ENCODE measurements around the gene PTK6. TPM values are rescaled to one million over a fixed set of nuclear protein-coding genes. Genes with fewer than 3 reads are reported as not detected.
A peak's percentile ranks its signal among the peaks of the same experiment; 100 is the strongest.

PTK6 gene
- total and polyA plus RNA-seq, 2 of the 13 experiments (the other 11 are each of a cell fraction or from before 2014, with no cell fraction given): 0.08 TPM; not detected in 1

- TF ChIP-seq KDM2A (CRISPR knock-in tag; IDR thresholded peaks at IDR 0.05; ENCODE audit: borderline replicate concordance, low read depth) (peak; percentile 22), ZBTB20 (CRISPR knock-in tag; IDR thresholded peaks at IDR 0.05; ENCODE audit: borderline replicate concordance, low read depth) (no peak), ZNF614 (CRISPR knock-in tag; IDR thresholded peaks at IDR 0.05; ENCODE audit: borderline replicate concordance) (peak; percentile 47; the same call in 1 of the 2 replicates), ZHX2 (IDR thresholded peaks at IDR 0.05; ENCODE audit: low read depth) (peak; percentile 6; the same call in 1 of the 2 replicates), ZHX2 (CRISPR knock-in tag; IDR thresholded peaks at IDR 0.05; ENCODE audit: borderline replicate concordance) (no peak), ARID3A (IDR thresholded peaks at IDR 0.05; ENCODE audit: low read depth, low read length) (no peak), ZNF142 (CRISPR knock-in tag; IDR thresholded peaks at IDR 0.05) (no peak), ATF2 (CRISPR knock-in tag; IDR thresholded peaks at IDR 0.05) (0 out of 2 replicates have a peak, but pooled peaks have one; percentile 7), ZNF235 (CRISPR knock-in tag; IDR thresholded peaks at IDR 0.05; ENCODE audit: borderline replicate concordance) (0 out of 2 replicates have a peak, but pooled peaks have one; percentile 72)
These were observed 35.8 kb upstream of the PTK6 start (continued) for GRCh38 chr20:63572788-63573646.

All from HepG2 (cell line).